Measurements from ENCODE around the gene DLG2.

DNA sequence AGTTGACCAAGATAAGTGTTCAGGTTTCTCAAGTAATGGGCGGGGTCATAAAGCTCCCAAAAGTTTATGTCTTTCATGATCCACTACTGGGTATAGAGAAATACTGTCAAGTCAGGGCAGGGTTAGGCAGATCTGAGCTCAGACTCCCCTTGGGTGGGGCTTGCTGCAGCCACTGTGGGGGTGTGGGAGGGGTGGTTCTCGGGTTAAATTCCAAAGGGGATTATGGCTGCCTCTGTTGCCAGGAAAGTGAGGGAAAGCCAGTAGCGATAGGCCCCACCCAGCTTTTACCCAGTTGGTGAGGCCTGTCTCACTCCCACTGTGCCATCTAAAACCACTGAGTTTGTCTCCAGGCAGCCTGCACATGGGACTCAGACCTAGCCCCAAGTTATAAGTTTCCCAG is 37.8 kb downstream of the DLG2 start:
- TF ChIP-seq, protein P1, sequence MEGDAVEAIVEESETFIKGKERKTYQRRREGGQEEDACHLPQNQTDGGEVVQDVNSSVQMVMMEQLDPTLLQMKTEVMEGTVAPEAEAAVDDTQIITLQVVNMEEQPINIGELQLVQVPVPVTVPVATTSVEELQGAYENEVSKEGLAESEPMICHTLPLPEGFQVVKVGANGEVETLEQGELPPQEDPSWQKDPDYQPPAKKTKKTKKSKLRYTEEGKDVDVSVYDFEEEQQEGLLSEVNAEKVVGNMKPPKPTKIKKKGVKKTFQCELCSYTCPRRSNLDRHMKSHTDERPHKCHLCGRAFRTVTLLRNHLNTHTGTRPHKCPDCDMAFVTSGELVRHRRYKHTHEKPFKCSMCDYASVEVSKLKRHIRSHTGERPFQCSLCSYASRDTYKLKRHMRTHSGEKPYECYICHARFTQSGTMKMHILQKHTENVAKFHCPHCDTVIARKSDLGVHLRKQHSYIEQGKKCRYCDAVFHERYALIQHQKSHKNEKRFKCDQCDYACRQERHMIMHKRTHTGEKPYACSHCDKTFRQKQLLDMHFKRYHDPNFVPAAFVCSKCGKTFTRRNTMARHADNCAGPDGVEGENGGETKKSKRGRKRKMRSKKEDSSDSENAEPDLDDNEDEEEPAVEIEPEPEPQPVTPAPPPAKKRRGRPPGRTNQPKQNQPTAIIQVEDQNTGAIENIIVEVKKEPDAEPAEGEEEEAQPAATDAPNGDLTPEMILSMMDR (conservative IDR thresholded peaks at IDR 0.05; ENCODE audit: low read length), result no peak
- TF ChIP-seq EZH2phosphoT487 (IDR thresholded peaks at IDR 0.05; ENCODE audit: borderline replicate concordance, low read depth, low read length), result no peak
